Peyer's patch (tissue), 4 donors: ENCODE results near the gene ALDH1L1. TPM values are rescaled to one million over a fixed set of nuclear protein-coding genes. Genes with fewer than 3 reads are reported as not detected.
A peak's percentile ranks its signal among the peaks of the same experiment; 100 is the strongest.

Source experiments
- DNase-seq, 3 donors: peaks; one replicate each; pipeline ENCODE4 v3.0.0-alpha.2; 2017 to 2019
- H3K27ac ChIP-seq, 4 donors: fragments of 200-600 bp; sonication (generic); one replicate each; pipeline ENCODE4 v1.5.1; 2016 to 2019
- H3K27me3 ChIP-seq, 2 donors: fragments of 200-600 bp; sonication (generic); one replicate each; pipeline ENCODE4 v1.5.1; 2019
- H3K36me3 ChIP-seq, 3 donors: fragments of 200-600 bp; sonication (generic); one replicate each; pipeline ENCODE4 v1.5.1; 2016 to 2019
- H3K4me1 ChIP-seq, 4 donors: fragments of 200-600 bp; sonication (generic); one replicate each; pipeline ENCODE4 v1.5.1; 2016 to 2019
- H3K4me3 ChIP-seq, 4 donors: fragments of 200-600 bp; sonication (generic); 1 replicate in 3 of 4; 2 replicates in 1 of 4; pipeline ENCODE4 v1.5.1; 2016 to 2019; ENCODE audit warnings: mild to moderate bottlenecking in 1 of 4
- H3K9me3 ChIP-seq, 4 donors: fragments of 200-600 bp; sonication (generic); one replicate each; pipeline ENCODE4 v1.5.1; 2016 to 2019; ENCODE audit warnings: mild to moderate bottlenecking in 1 of 4
- POLR2A ChIP-seq, 2 donors: fragments of 450-650 bp; IDR thresholded peaks; one replicate each; pipeline ENCODE4 v1.5.1; 2017; ENCODE audit warnings: antibody characterized with exemption in 2 of 2, mild to moderate bottlenecking in 2 of 2, moderate library complexity in 2 of 2
- total RNA-seq, 4 donors: library from RNA; depleted of rRNA; stranded (reverse); fragments of >200 nt; gene quantifications; one replicate each; pipeline ENCODE4 v1.1.0, GENCODE V29; 2016
- TF ChIP-seq, protein P1 (sequence below), 6 experiments: fragments of 450-650 bp in 4 of 6; fragments of 200-600 bp in 2 of 6; sonication (generic) in 1 of 6; IDR thresholded peaks; one replicate each; pipeline ENCODE4 v1.5.1; 2017 to 2019; ENCODE audit warnings: antibody characterized with exemption in 6 of 6, mild to moderate bottlenecking in 3 of 6, moderate library complexity in 1 of 6

Gene ALDH1L1
- total RNA-seq, 4 donors from 2014 or later: 2.0 to 14.2 (median 4.6) TPM

DNA sequence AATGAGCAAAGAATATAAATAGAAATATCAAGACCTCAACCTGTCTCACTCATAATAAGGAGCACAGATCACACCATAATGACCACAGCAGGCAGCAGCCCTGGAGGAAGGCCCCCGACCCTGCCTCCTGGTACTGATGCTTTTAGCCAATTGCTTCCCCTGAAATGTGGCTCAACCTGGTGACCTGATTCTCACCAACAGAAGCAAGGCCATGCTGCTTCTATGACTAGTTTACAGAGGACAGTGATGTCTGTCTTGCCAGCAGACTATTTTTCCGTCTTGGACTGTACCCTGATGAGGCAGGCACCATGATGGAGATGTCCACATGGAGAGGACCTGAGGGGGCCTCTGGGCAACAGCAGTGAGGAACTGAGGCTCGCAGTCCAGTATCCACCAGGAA lies 114.5 kb downstream of the ALDH1L1 start:
- H3K9me3 ChIP-seq: no peaks in the 10 kb centered on the region
- no peaks in the 10 kb centered on the region for H3K27me3 ChIP-seq
- no peak for DNase-seq
- H3K4me1 ChIP-seq: no peaks in the 10 kb centered on the region
- H3K4me3 ChIP-seq: no peak overlapping the region
- TF ChIP-seq, protein P1, sequence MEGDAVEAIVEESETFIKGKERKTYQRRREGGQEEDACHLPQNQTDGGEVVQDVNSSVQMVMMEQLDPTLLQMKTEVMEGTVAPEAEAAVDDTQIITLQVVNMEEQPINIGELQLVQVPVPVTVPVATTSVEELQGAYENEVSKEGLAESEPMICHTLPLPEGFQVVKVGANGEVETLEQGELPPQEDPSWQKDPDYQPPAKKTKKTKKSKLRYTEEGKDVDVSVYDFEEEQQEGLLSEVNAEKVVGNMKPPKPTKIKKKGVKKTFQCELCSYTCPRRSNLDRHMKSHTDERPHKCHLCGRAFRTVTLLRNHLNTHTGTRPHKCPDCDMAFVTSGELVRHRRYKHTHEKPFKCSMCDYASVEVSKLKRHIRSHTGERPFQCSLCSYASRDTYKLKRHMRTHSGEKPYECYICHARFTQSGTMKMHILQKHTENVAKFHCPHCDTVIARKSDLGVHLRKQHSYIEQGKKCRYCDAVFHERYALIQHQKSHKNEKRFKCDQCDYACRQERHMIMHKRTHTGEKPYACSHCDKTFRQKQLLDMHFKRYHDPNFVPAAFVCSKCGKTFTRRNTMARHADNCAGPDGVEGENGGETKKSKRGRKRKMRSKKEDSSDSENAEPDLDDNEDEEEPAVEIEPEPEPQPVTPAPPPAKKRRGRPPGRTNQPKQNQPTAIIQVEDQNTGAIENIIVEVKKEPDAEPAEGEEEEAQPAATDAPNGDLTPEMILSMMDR (IDR thresholded peaks at IDR 0.05): no peak
- no peak for TF ChIP-seq POLR2A (IDR thresholded peaks at IDR 0.05)
- H3K27ac ChIP-seq: no peak overlapping the region
- H3K36me3 ChIP-seq: peaks cover 0 to 4% (median 0%) of the 10 kb centered on the region in 3 donors

- Histone ChIP-seq H3K27me3 (no peaks in the 10 kb centered on the region), H3K9me3 (no peaks in the 10 kb centered on the region), H3K4me3 (no peak overlapping the region), H3K27ac (no peak overlapping the region), H3K4me1 (no peaks in the 10 kb centered on the region), H3K36me3 (peaks cover 0 to 4% (median 0%) of the 10 kb centered on the region in 3 donors)
- peak in 1 of 3 donors; percentile 72 for DNase-seq
- TF ChIP-seq POLR2A (IDR thresholded peaks at IDR 0.05): no peak
- TF ChIP-seq, protein P1 (IDR thresholded peaks at IDR 0.05): peak in 1 of 6 experiments; percentile 13
Measured at GRCh38 chr3:126064627-126065258, 115.6 kb downstream of the ALDH1L1 start.

- Histone ChIP-seq H3K27ac (no peak overlapping the region), H3K27me3 (no peaks in the 10 kb centered on the region), H3K9me3 (no peaks in the 10 kb centered on the region), H3K4me3 (no peak overlapping the region), H3K4me1 (no peaks in the 10 kb centered on the region), H3K36me3 (peaks cover 0 to 4% (median 0%) of the 10 kb centered on the region in 3 donors)
- TF ChIP-seq POLR2A (IDR thresholded peaks at IDR 0.05): no peak
- TF ChIP-seq, protein P1 (IDR thresholded peaks at IDR 0.05): no peak
- no peak for DNase-seq
Measured at GRCh38 chr3:126063358-126063965, 116.9 kb downstream of the ALDH1L1 start.

DNA sequence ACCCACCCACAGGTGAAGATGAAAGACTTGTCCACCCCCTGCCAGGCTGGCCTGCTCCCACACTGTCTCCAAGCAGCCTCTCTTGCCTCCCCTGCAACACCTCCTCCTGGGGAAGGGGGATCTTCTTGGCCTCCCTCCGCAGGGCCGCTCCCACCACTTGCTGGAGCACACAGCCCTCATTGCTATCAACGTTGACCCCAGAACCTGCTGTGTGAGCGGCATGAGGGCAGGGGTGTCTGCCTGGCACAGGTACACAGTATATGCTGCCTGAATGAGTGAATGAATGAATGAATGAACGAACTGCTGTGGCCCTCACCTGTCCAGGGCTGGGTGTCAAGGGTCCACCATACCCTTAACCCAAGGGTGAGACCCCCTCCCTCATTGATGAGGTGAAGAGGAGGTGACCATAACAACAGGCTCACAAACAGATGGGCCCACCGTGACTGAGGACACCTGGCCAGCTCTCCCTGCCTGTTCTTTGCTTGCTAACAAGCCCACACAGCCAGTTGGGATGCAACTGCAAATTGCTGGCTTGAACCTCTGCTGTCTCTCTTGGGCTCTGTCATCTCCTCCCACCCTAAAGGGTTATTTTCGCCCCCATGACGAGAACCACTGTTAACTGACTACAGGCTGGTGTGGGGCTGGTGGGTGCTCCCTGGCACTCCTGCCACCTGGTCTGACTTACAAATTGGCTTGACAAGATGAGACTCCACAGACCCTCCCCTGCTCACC lies 118.9 kb downstream of the ALDH1L1 start:
- H3K4me3 ChIP-seq: no peak overlapping the region
- no peaks in the 10 kb centered on the region for H3K9me3 ChIP-seq
- no peak for DNase-seq
- H3K27ac ChIP-seq: no peak overlapping the region
- peaks cover 0 to 10% (median 0%) of the 10 kb centered on the region in 4 donors for H3K4me1 ChIP-seq
- no peaks in the 10 kb centered on the region for H3K36me3 ChIP-seq
- TF ChIP-seq POLR2A (IDR thresholded peaks at IDR 0.05): no peak
- TF ChIP-seq, protein P1 (IDR thresholded peaks at IDR 0.05): no peak
- no peaks in the 10 kb centered on the region for H3K27me3 ChIP-seq

GRCh38 chr3:126060613-126061145 lies 119.7 kb downstream of the ALDH1L1 start:
- Histone ChIP-seq H3K27me3 (no peaks in the 10 kb centered on the region), H3K9me3 (no peaks in the 10 kb centered on the region), H3K4me1 (peaks cover 0 to 10% (median 1%) of the 10 kb centered on the region in 4 donors), H3K4me3 (no peak overlapping the region), H3K36me3 (no peaks in the 10 kb centered on the region), H3K27ac (no peak overlapping the region)
- TF ChIP-seq, protein P1 (IDR thresholded peaks at IDR 0.05): no peak
- TF ChIP-seq POLR2A (IDR thresholded peaks at IDR 0.05): no peak
- no peak for DNase-seq
